Effector CD8-positive, alpha-beta T cell (primary cell): Measurements from ENCODE around the gene SPATS1.
A peak's percentile ranks its signal among the peaks of the same experiment; 100 is the strongest.

Source experiments
- DNase-seq: peaks from one replicate; lab custom pipeline; 2025; lab: John Stamatoyannopoulos, UW
- total RNA-seq, 4 experiments: gene quantifications; one replicate each; lab custom pipeline; 2026; lab: John Stamatoyannopoulos, UW

The SPATS1 gene
- 0 to 0.18 (median 0) reads per million in 4 experiments for total RNA-seq

DNA sequence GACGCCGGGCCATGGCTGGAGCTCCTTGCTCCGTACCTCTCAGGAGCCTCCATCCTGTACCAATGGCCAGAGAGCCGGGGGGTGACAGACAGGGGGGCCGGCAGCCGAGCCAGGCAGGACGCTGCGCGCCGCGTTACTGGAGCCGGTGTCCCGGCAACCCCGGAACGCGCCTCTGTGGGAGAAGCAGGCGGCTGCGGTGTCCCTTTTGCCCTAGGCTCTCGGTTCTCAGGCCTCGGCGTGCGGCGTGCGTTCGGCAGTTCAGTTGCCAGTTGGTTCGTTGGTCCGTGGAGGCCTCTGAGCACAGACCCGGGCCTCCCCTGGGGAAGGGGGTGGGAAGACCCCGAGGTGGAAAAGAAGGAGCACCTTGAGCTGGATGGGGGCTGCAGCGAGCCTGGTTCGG is at the start of gene SPATS1:
Gene SPATS1, plus strand, starts transcription at position 162 of the 400 bp plus-strand sequence. CDS start 446 bp downstream, outside the sequence.
- no peak for DNase-seq

- no peak for DNase-seq
Measured at GRCh38 chr6:44292661-44293365, 49.6 kb upstream of the SPATS1 start.

DNA sequence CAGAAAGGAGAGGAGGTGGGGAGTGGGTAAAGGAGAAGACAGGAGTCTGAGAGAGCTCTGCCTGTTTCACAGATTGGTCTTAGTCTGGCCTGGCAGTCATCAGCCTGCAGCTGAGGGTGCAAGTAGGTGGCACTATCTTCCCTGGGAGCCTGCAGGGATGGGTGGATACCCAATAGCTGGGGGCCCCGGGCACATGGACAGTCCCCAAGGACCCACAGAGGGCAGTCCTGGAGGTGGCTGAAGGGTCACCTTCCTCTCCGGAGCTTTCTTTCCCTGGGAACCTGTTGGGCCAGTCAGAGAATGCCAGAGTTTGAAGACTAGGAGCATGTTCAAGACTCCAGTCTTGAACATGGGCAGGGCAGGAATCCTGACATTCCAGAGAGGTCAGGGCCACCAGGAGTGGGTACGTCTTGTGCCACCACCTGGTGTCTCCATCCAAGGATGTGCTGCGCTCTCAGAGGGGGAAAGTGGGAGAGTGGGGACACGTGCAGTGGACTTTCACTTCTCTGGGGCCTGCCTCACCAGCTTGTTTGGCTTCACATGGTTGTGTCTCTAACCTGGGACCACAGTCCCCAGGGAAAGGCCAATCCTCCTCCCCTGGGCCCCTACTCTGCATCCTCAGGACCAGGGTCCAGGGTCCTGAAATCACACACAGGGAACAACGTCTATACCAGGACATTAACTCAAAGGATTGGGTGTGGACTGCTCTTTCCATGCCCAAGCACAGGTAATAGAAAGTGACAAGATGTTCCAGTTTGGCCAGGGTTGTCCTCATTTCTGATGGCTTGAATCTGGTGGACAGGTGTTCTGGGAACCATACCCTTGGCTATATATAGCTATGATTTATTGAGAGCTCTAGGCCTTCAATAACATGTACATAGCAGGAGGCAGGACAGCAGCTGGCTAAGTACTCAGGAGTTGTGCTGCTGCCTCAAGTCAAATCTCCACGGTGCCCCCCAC is 47.3 kb upstream of the SPATS1 start:
- DNase-seq, result no peak

GRCh38 chr6:44297063-44298038 is 45.1 kb upstream of the SPATS1 start:
- peak; percentile 14 for DNase-seq

DNA sequence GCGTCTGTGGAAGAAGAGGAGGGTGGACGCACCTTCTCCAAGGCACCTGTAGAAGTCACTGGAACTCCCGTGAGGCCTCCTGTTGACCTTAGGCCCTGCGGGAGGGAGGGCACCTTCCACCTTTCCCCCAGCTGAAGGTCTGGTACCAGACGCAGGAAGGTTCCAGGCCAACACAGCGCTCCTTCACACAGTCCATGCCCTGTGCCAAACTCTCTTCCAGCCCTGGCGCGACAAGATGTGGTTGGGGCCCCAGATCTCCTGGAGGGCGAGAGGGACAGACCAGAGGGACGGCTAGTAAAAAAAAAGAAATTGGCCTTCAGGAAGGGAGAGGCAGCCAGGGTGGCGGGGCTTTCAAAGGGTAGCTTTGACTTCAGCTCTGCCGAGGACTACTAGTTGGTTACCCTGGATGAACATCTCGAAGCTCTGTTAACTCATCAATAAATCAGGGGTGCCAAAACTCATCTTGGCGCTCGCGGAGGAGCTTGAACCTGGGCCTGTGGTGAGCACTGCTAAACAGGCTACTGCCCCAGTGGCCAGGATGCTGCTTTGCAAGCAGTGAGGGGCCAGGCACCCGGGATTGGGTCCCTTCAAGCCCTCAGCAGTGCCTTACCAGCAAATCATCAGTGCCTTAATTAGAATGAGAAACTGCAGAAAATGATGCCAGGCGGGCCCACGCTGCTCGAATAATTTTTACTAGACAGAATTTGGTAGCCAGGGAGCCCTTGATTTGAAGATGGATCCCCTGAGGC is 44.2 kb upstream of the SPATS1 start:
- DNase-seq, result no peak

DNA sequence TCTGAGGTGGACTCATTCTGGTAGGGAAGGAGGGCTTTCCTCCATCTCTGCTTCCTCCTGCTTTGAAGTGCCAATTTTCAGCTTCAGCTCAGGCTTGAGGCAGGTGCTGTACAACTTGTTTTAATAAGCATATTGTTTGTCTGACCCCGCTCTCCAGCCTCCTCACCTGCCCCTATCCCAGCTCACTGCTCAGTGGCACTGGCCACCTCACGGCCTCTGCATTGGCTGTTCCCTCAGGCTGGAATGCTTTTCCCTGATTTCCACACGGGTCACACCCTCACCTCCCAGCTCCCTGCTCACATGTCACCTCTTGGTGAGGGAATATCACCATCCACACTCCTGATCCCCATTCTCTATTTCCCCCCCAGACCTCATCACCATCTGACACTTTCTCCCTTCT is 43.6 kb upstream of the SPATS1 start:
- no peak for DNase-seq

- DNase-seq, result no peak
Measured at GRCh38 chr6:44300292-44300823, 42.1 kb upstream of the SPATS1 start.

DNA sequence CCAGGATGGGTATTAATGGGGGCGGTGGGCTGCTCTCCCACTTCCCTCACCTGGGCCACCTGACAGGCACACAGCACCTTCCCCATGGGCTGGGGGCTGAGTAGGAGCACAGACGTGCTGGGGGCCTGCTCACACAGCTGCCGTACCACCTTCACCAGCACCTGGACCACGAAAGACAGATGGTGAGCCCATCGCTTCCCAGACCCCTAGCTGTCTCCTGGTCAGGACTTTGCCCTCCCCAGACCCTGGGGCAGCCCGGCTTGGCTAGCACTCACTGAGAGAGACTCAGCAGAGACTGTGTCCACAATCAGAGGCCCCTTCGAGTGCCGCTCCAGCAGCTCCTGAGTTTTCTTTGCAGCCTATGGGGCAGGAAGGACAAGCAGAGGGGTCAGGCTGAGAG is 41.3 kb upstream of the SPATS1 start:
- no peak for DNase-seq

DNA sequence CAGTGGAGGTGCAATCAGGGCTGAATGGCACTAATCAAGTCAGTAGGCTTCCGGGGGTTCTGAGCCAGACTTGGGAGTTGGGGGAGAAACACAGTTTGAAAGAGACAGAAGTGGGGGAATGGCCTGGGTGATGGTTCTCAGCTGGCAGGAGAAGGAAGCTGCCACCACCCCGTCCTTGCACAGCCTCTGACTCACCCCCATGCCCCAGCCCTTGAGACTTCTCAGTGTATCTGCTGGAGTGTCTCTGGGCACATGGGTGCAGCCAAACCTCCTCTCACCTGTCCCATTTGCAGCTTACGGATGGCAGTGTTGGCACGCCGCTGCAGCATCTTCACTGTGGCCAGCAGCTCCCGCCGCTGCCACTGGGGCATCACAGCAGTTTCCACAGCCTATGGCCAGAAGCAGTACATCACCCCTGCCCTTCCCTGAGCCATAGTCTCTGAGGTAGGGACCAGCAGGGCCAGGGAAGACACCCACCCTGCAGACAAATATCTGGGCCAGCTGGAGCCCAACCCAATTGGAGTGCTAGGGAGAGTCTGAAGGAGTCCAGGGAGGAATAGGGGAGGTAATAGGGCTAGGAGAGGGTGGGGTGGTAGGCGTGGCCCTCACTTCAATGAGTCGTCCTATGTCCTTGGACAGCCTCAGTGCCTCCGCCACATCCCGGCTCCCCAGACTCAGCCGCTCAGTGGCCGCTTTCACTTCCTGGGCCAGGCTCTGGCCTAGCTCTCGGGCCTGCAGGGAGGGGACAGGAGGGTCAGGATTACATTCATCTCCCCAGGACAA is 40.5 kb upstream of the SPATS1 start:
- no peak for DNase-seq

DNA sequence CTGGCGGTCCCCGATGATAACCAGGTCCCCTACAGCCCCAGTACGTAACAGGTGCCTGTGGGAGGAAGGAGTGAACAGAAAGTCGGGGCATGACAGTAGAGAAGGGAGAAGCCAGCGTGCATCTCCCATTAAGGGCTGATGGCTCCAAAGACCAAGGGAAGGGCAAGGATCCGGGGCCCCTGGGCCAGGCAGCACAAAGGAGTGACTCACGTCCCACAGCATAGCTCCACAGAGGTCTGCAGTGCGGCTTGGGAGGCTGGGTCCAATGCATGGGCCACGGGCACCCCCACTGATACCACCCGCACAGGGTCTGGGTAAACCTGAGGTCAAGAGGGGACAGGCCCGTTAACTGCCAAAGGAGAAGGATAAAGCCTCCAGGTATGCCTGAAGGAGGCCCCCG is 39.6 kb upstream of the SPATS1 start:
- DNase-seq, result no peak

- no peak for DNase-seq
Measured at GRCh38 chr6:44303842-44304241, 38.6 kb upstream of the SPATS1 start.

DNA sequence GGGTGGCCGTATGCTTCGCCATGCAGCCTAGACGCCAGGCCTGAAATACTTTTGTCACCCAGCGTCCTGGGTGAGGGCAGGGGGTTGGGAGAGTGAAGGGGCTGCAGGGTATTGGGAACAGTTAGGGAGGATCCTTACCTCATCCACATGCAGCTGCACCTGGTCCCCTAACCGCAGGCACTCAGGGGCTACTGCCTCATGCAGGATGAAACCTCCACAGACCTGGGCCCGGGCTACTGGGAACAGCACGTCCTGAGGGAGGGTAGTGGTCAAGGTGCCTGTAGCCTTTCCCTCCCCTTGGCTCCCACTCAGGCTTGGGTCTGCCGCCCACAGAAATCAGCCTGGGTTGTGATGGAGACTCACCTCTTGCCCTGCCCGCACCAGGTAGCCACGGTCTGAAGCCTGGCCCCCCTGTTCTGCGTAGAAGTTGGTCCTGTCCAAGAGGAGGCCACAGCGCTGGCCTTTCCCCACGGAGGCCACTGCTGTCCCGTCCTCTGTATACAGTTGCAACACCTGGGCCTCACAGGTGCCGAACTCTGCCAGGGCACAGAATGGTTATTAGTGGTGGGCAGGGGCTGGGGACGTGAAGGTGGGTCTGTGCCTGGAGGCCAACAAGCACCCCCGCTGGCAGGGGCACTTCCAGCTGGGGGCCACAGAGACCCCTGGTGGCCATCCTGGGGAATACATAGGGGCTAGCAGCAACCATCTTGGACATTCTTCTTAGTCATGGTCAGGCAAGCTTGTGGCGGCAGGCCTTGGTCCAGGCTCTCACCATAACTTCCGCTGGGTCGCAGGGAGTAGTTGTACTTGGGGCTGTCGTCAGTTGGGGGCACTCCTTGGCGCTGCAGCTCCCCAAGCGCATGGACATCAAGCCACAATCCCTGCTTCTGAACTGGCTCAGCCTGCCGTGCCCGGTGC is 37.9 kb upstream of the SPATS1 start:
- DNase-seq, result peak; percentile 9

DNA sequence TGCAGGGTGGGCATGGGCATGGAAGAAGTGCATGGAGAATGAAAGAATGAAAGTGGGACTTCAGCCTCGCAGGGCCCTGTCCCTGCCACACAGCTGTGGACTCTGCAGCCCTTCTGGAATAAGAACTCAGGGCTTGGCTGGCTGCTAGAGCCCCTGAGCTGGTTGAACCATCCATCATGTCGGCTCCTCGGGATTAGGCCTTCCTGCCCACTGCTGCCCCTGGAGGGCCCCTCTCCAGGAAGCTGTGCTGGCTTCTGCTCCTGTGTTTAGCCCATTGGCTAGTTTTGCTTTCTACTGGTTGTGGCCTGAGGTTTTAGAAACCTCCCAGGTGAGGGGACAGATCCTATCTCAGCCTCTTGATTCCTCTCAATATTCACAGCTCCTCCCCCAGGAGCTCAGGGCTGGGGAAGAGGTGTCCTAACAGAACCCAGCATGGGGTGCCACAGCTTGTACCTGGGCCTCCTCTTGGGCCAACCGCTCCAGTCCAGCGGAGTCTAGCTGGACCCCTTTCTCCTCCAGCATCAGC is 37.2 kb upstream of the SPATS1 start:
- DNase-seq, result no peak

DNA sequence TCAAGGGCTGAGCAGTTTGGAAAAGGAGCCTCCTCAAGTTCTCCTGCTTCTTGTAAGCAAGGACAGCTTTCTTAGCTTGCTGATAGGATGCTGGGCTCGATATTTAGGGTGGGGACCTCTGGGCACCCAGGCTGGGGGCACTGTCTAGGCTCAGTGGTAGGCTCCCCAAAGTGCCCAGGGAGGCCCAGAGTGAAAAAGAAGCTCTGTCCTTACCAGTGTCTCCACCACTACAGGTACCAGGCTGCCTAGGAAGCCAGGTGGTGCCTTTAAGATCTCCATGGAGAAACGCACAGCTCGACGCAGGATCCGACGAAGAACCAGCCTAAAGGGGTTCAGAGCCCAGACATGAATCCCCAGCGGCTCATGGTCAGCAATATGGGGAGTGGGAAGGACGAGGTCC is 35.7 kb upstream of the SPATS1 start:
- DNase-seq, result no peak

GRCh38 chr6:44307217-44307616 is 35.2 kb upstream of the SPATS1 start:
- DNase-seq, result no peak

GRCh38 chr6:44309092-44309491 is 33.4 kb upstream of the SPATS1 start:
- DNase-seq, result no peak

- no peak for DNase-seq
Measured at GRCh38 chr6:44309631-44310030, 32.8 kb upstream of the SPATS1 start.

DNA sequence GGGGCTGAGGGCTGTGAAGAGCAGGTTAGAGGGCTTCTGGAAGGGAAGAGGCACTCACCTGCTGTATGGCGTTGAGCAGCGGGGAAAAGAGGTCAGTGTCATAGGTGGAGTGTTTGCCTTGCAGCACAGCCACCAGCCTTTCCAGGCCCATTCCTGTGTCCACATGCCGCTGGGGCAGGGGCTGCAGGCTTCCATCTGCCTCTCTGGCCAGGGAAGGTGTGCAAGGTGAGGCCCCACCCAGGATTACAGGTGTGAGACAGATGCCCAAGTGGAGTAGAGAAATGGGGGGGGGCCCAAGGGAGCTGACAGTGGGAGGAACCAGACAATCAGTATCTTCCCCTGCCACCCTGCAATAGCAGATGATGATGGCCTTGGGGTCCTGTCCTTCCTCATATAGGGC is 32.2 kb upstream of the SPATS1 start:
- no peak for DNase-seq

GRCh38 chr6:44311304-44311703 is 31.1 kb upstream of the SPATS1 start:
- DNase-seq, result no peak
